IMR-90 (cell line): ENCODE results near the gene BOD1L1. TPM values are rescaled to one million over a fixed set of nuclear protein-coding genes. Genes with fewer than 3 reads are reported as not detected.

Experiments
- ATAC-seq: fragments of 200-7000 bp; cut with Tn5 transposase; 2 replicates; pipeline ENCODE4 v1.9.1; 2020; ENCODE audit warnings: low read depth, mild to moderate bottlenecking, moderate library complexity
- BruUV-seq: library from RNA; stranded (reverse); fragments of 400-500 nt; replicated peaks from 2 replicates; lab custom pipeline; 2021; lab: Mats Ljungman, UMichigan
- CTCF ChIA-PET: fragments of 300-600 bp; formaldehyde crosslinking; extraction: SDS; loops from one replicate; lab custom pipeline; 2021; ENCODE audit warnings: antibody characterized with exemption; lab: Yijun Ruan, JAX
- POLR2A ChIA-PET: fragments of 300-600 bp; sonication (Branson Sonifier 250); formaldehyde crosslinking; loops from one replicate; lab custom pipeline; 2022; ENCODE audit warnings: antibody characterized with exemption; ENCODE audit not compliant: unreplicated experiment; lab: Charles Lee
- DNase-seq: peaks from one replicate; pipeline ENCODE4 v3.0.0; 2013
- H2AFZ ChIP-seq: replicated peaks from 2 replicates; pipeline ENCODE3; 2013; ENCODE audit warnings: low read length, mild to moderate bottlenecking; ENCODE audit not compliant: poor library complexity
- H2AK5ac ChIP-seq: 2 replicates; pipeline ENCODE4 v1.6.1; 2013; ENCODE audit warnings: low read depth, low read length, inconsistent platforms
- H2AK9ac ChIP-seq: replicated peaks from 2 replicates; pipeline ENCODE3; 2013; ENCODE audit warnings: mild to moderate bottlenecking, low read depth, low read length, moderate library complexity; ENCODE audit not compliant: poor library complexity
- H2BK120ac ChIP-seq: 2 replicates; pipeline ENCODE4 v1.6.1; 2013; ENCODE audit warnings: low read depth, low read length, inconsistent platforms
- H2BK15ac ChIP-seq: 3 replicates; pipeline ENCODE4 v1.6.1; 2013; ENCODE audit warnings: low read depth, low read length, inconsistent platforms
- H2BK20ac ChIP-seq: 2 replicates; pipeline ENCODE4 v1.6.1; 2013; ENCODE audit warnings: low read depth, mild to moderate bottlenecking, inconsistent platforms, low read length, moderate library complexity
- H2BK5ac ChIP-seq: 2 replicates; pipeline ENCODE4 v1.6.1; 2013; ENCODE audit warnings: mild to moderate bottlenecking, low read depth, low read length, inconsistent platforms; ENCODE audit not compliant: poor library complexity, severe bottlenecking
- H3K14ac ChIP-seq: replicated peaks from 2 replicates; pipeline ENCODE4 v1.6.1; 2013; ENCODE audit warnings: low read depth, low read length, inconsistent platforms
- H3K18ac ChIP-seq: 2 replicates; pipeline ENCODE4 v1.6.1; 2013; ENCODE audit warnings: low read depth, low read length, control low read depth
- H3K23ac ChIP-seq: 2 replicates; pipeline ENCODE4 v1.6.1; 2013; ENCODE audit warnings: low read depth, low read length, inconsistent platforms
- H3K27ac ChIP-seq: 2 replicates; pipeline ENCODE4 v1.5.1; 2013; ENCODE audit warnings: mild to moderate bottlenecking, control low read depth, low read length; ENCODE audit not compliant: insufficient read depth
- H3K27me3 ChIP-seq: 2 replicates; pipeline ENCODE4 v1.6.1; 2013; ENCODE audit warnings: low read length; ENCODE audit not compliant: control insufficient read depth, insufficient read depth
- H3K36me3 ChIP-seq: 2 replicates; pipeline ENCODE4 v1.6.1; 2013; ENCODE audit warnings: low read length, mixed read lengths; ENCODE audit not compliant: control insufficient read depth, insufficient read depth
- H3K4ac ChIP-seq: 2 replicates; pipeline ENCODE4 v1.6.1; 2013; ENCODE audit warnings: low read depth, low read length, inconsistent platforms
- H3K4me1 ChIP-seq: 2 replicates; pipeline ENCODE4 v1.6.1; 2013; ENCODE audit warnings: low read length, mixed read lengths; ENCODE audit not compliant: control insufficient read depth, insufficient read depth
- H3K4me2 ChIP-seq: 2 replicates; pipeline ENCODE4 v1.6.1; 2013; ENCODE audit warnings: low read depth, mild to moderate bottlenecking, control low read depth, low read length, moderate library complexity
- H3K4me3 ChIP-seq: 2 replicates; pipeline ENCODE4 v1.5.1; 2013; ENCODE audit warnings: low read depth, mild to moderate bottlenecking, control low read depth, low read length, moderate library complexity; ENCODE audit not compliant: insufficient read depth
- H3K56ac ChIP-seq: 2 replicates; pipeline ENCODE4 v1.6.1; 2013; ENCODE audit warnings: low read length, inconsistent platforms; ENCODE audit not compliant: insufficient read depth; ENCODE audit errors: extremely low read depth
- H3K79me1 ChIP-seq, 2 experiments: 2 replicates each; pipeline ENCODE4 v1.6.1; 2013; ENCODE audit warnings: low read length in 2 of 2, inconsistent platforms in 1 of 2, low read depth in 1 of 2
- H3K9ac ChIP-seq: 2 replicates; pipeline ENCODE4 v1.6.1; 2013; ENCODE audit warnings: low read depth, low read length, control low read depth
- H3K9me1 ChIP-seq: 2 replicates; pipeline ENCODE4 v1.6.1; 2013; ENCODE audit warnings: low read length, inconsistent platforms; ENCODE audit not compliant: insufficient read depth
- H3K9me3 ChIP-seq: 2 replicates; pipeline ENCODE4 v1.6.1; 2013; ENCODE audit warnings: low read length; ENCODE audit not compliant: control insufficient read depth, insufficient read depth
- H4K20me1 ChIP-seq: 2 replicates; pipeline ENCODE4 v1.6.1; 2013; ENCODE audit warnings: low read length, inconsistent platforms; ENCODE audit not compliant: insufficient read depth
- H4K5ac ChIP-seq: 2 replicates; pipeline ENCODE4 v1.6.1; 2013; ENCODE audit warnings: mild to moderate bottlenecking, low read depth, low read length, control low read depth
- H4K8ac ChIP-seq, 2 experiments: 2 replicates each; pipeline ENCODE4 v1.6.1; 2013; ENCODE audit warnings: low read depth in 2 of 2, low read length in 2 of 2, control low read depth in 1 of 2, inconsistent platforms in 1 of 2
- H4K91ac ChIP-seq: 2 replicates; pipeline ENCODE4 v1.6.1; 2013; ENCODE audit warnings: low read depth, low read length, inconsistent platforms; ENCODE audit not compliant: insufficient read depth
- CEBPB ChIP-seq: IDR thresholded peaks from 2 replicates; pipeline ENCODE4 v1.6.1; 2012; ENCODE audit warnings: low read depth, low read length, improper control_type of control experiment
- ELK1 ChIP-seq: fragments of 150-350 bp; IDR thresholded peaks from 2 replicates; pipeline ENCODE4 v1.6.1; 2016; ENCODE audit warnings: low read depth, mild to moderate bottlenecking, low read length, moderate library complexity, borderline replicate concordance
- MAFK ChIP-seq: IDR thresholded peaks from 2 replicates; pipeline ENCODE4 v1.6.1; 2012; ENCODE audit warnings: low read depth, low read length, improper control_type of control experiment
- MXI1 ChIP-seq: IDR thresholded peaks from 2 replicates; pipeline ENCODE4 v1.6.1; 2012; ENCODE audit warnings: low read depth, mild to moderate bottlenecking, low read length, moderate library complexity, borderline replicate concordance
- RAD21 ChIP-seq: IDR thresholded peaks from 2 replicates; pipeline ENCODE4 v1.6.1; 2012; ENCODE audit warnings: low read length, improper control_type of control experiment
- RCOR1 ChIP-seq: IDR thresholded peaks from 2 replicates; pipeline ENCODE4 v1.6.1; 2012; ENCODE audit warnings: mild to moderate bottlenecking, low read length, improper control_type of control experiment; ENCODE audit not compliant: insufficient replicate concordance
- RFX5 ChIP-seq: IDR thresholded peaks from 2 replicates; pipeline ENCODE4 v1.8.0; 2012; ENCODE audit warnings: low read depth, mild to moderate bottlenecking, low read length, moderate library complexity
- SMC3 ChIP-seq: fragments of 150-350 bp; IDR thresholded peaks from 2 replicates; pipeline ENCODE4 v1.6.1; 2016; ENCODE audit warnings: low read depth, mild to moderate bottlenecking, antibody characterized with exemption, low read length, moderate library complexity
- WGBS, 2 experiments: methylation state at CpG; one replicate each; pipeline versions ENCODE4 v1.1.5 to v1.1.7; 2013; ENCODE audit warnings: missing lambda C conversion rate in 2 of 2; ENCODE audit not compliant: insufficient read length in 1 of 2; ENCODE audit errors: extremely low coverage in 2 of 2; 5-methylcytosine and 5-hydroxymethylcytosine counted together
- dilution Hi-C: fragments of 300-500 bp; cut with HindIII; formaldehyde crosslinking; loops from one replicate; pipeline ENCODE4 v1.14.3; 2018; ENCODE audit warnings: low sequenced_read_pairs; ENCODE audit not compliant: unreplicated experiment
- in situ Hi-C: fragments of 300-500 bp; cut with MboI; formaldehyde crosslinking; loops from 3 replicates; pipeline ENCODE4 v1.14.3; 2019; ENCODE audit warnings: low sequenced_read_pairs, inconsistent platforms, mixed read lengths
- intact Hi-C: fragments of 100-400 bp; cut with micrococcal nuclease; formaldehyde crosslinking; loops from 2 replicates; pipeline ENCODE4 v1.10.0; 2022
- polyA plus RNA-seq, 3 experiments: library from polyadenylated mRNA; depleted of rRNA; stranded (reverse); fragments of >200 nt; gene quantifications; 2 replicates each; pipeline ENCODE4 v1.2.3, GENCODE V29; 2012; ENCODE audit warnings: low replicate concordance in 1 of 3
- total RNA-seq: library from RNA; depleted of rRNA; stranded (reverse); fragments of >200 nt; gene quantifications from 2 replicates; pipeline ENCODE4 v1.2.3, GENCODE V29; 2012

The BOD1L1 gene
- total and polyA plus RNA-seq, 2 of the 4 experiments (the other 2 are of a cell fraction): 13.5 to 26.9 TPM

- intact Hi-C loops (no loop called here), dilution Hi-C loops (no loop called here), in situ Hi-C loops (loop anchor here (25.0 kb wide), 1 partner anchor 242 kb away; no protein-coding TSS in a partner anchor)
- Histone ChIP-seq H2BK5ac (no peak overlapping the region), H2AK5ac (no peak overlapping the region), H4K91ac (no peak overlapping the region), H2BK120ac (no peak overlapping the region), H2BK20ac (no peak overlapping the region), H3K4me2 (no peak overlapping the region), H3K36me3 (no peaks in the 10 kb centered on the region), H3K23ac (no peak overlapping the region), H3K18ac (no peak overlapping the region), H3K56ac (no peak overlapping the region), H3K4me3 (no peak overlapping the region), H3K27me3 (no peaks in the 10 kb centered on the region), H3K4ac (no peak overlapping the region), H3K27ac (no peak overlapping the region), H3K4me1 (no peaks in the 10 kb centered on the region), H2AK9ac (no peak overlapping the region), H3K9me3 (no peaks in the 10 kb centered on the region), H4K8ac (no peak overlapping the region), H3K9ac (no peak overlapping the region), H3K79me1 (no peaks in the 10 kb centered on the region), H4K20me1 (no peaks in the 10 kb centered on the region), H3K9me1 (no peaks in the 10 kb centered on the region), H2BK15ac (no peak overlapping the region), H4K5ac (no peak overlapping the region), H2AFZ (no peak overlapping the region), H3K14ac (no peak overlapping the region)
- TF ChIP-seq SMC3 (no peak), CEBPB (no peak), RAD21 (no peak), RFX5 (no peak), MAFK (no peak), MXI1 (no peak), ELK1 (no peak), RCOR1 (no peak)
- ChIA-PET CTCF (interaction anchor here (2.8 kb wide), 1 partner anchor 16 kb away, joined by 9 read pairs; no protein-coding TSS in a partner anchor), POLR2A (no interaction called here)
- DNase-seq: no peak
- no peak for ATAC-seq
- no TSS peak for BruUV-seq
- WGBS, 2 experiments: no CpG with 5 or more reads among the region's 4 CpGs
Observed at GRCh38 chr4:13670456-13671160, 43.1 kb upstream of the BOD1L1 start.
